Brain microvascular endothelial cell (primary cell): ENCODE results near the gene SRCIN1.

Source experiments
- DNase-seq: peaks from one replicate; pipeline ENCODE4 v3.0.0-alpha.2; 2020
- H3K27ac ChIP-seq: fragments of 250-450 bp; sonication (Bioruptor Pico); 2 replicates; pipeline ENCODE4 v1.5.1; 2020; ENCODE audit warnings: mild to moderate bottlenecking, moderate library complexity
- H3K27me3 ChIP-seq: fragments of 250-450 bp; sonication (Bioruptor Pico); replicated peaks from 2 replicates; pipeline ENCODE4 v1.5.1; 2020; ENCODE audit warnings: mild to moderate bottlenecking
- H3K36me3 ChIP-seq: fragments of 250-450 bp; sonication (Bioruptor Pico); replicated peaks from 2 replicates; pipeline ENCODE4 v1.5.1; 2020; ENCODE audit warnings: mild to moderate bottlenecking
- H3K4me3 ChIP-seq: 2 replicates; pipeline ENCODE4 v1.5.1; 2011; ENCODE audit warnings: low read depth, mild to moderate bottlenecking, control low read depth, low read length, moderate library complexity
- CTCF ChIP-seq: IDR thresholded peaks from 2 replicates; pipeline ENCODE4 v1.5.1; 2011; ENCODE audit warnings: low read depth, mild to moderate bottlenecking, moderate library complexity, low read length, control low read depth, inconsistent platforms; ENCODE audit errors: missing control alignments
- in situ Hi-C: cut with HindIII; loops from 2 replicates; pipeline ENCODE4 v1.10.0; 2017; ENCODE audit warnings: low sequenced_read_pairs, low pct_ligation_motif_present

SRCIN1 gene

GRCh38 chr17:38587203-38587602, 18.5 kb downstream of the SRCIN1 start:
- in situ Hi-C loops: no loop called here

GRCh38 chr17:38586788-38587187, 19.0 kb downstream of the SRCIN1 start:
- Histone ChIP-seq H3K36me3 (no peaks in the 10 kb centered on the region), H3K27ac (no peak overlapping the region), H3K27me3 (peaks cover 30% of the 10 kb centered on the region), H3K4me3 (no peak overlapping the region)
- in situ Hi-C loops: no loop called here
- no peak for TF ChIP-seq CTCF
- no peak for DNase-seq

More at GRCh38 chr17:38587203-38587602, 18.5 kb downstream of the SRCIN1 start:
- Histone ChIP-seq H3K27ac (no peak overlapping the region), H3K36me3 (no peaks in the 10 kb centered on the region), H3K27me3 (peaks cover 30% of the 10 kb centered on the region), H3K4me3 (no peak overlapping the region)
- no peak for TF ChIP-seq CTCF
- no peak for DNase-seq

GRCh38 chr17:38585918-38586529, 19.7 kb downstream of the SRCIN1 start:
- H3K36me3 ChIP-seq: no peaks in the 10 kb centered on the region
- H3K27me3 ChIP-seq: peaks cover 30% of the 10 kb centered on the region

GRCh38 chr17:38585056-38585917, 20.5 kb downstream of the SRCIN1 start:
- no peak for TF ChIP-seq CTCF
- H3K27me3 ChIP-seq: peaks cover 31% of the 10 kb centered on the region
- H3K4me3 ChIP-seq: no peak overlapping the region
- H3K27ac ChIP-seq: no peak overlapping the region
- in situ Hi-C loops: no loop called here
- DNase-seq: no peak
- H3K36me3 ChIP-seq: no peaks in the 10 kb centered on the region

More at GRCh38 chr17:38585918-38586529, 19.7 kb downstream of the SRCIN1 start:
- TF ChIP-seq CTCF: no peak
- Histone ChIP-seq H3K27ac (no peak overlapping the region), H3K4me3 (no peak overlapping the region)
- no peak for DNase-seq
- in situ Hi-C loops: no loop called here

GRCh38 chr17:38584350-38584925, 21.3 kb downstream of the SRCIN1 start:
- Histone ChIP-seq H3K27me3 (peaks cover 31% of the 10 kb centered on the region), H3K27ac (no peak overlapping the region), H3K36me3 (no peaks in the 10 kb centered on the region), H3K4me3 (no peak overlapping the region)
- DNase-seq: peak; percentile 15
- in situ Hi-C loops: no loop called here
- TF ChIP-seq CTCF: peak; percentile 96
